Neural progenitor cell (in vitro differentiated cells): ENCODE data around the gene UTS2.

Experiments
- CTCF ChIP-seq: fragments of 200-600 bp; sonication (generic); IDR thresholded peaks from 2 replicates; pipeline ENCODE4 v1.5.1; 2017; ENCODE audit warnings: antibody characterized with exemption, mild to moderate bottlenecking
- EZH2 ChIP-seq: fragments of 200-600 bp; sonication (generic); IDR thresholded peaks from 2 replicates; pipeline ENCODE4 v1.6.1; 2017; ENCODE audit warnings: antibody characterized with exemption, mild to moderate bottlenecking, moderate library complexity
- EZH2phosphoT487 ChIP-seq: fragments of 200-600 bp; sonication (generic); IDR thresholded peaks from 2 replicates; pipeline ENCODE4 v1.6.1; 2017; ENCODE audit warnings: antibody characterized with exemption

DNA sequence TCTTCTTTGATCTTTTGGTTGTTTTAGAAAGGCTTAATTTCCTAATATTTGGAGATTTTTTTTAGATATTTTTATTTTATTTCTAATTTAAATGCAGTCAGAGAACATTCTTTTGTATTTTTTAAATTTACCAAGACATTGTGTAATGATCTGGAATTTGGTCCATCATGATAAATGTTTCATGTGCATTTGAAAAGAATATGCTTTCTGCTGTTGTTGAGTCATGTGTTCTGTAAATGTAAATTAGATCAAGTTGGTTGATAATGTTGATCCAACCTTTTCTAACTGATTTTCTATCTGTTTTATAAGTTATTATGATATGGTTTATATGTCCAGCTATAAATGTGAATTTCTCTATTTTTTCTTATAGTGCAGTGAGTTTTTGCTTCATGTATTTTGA lies 19.8 kb downstream of the UTS2 start:
- TF ChIP-seq EZH2phosphoT487 (no peak), EZH2 (no peak), CTCF (no peak)
